ENCODE data around the gene FHIT.
"Not testable (repeated sequence)": the region's sequence is repeated elsewhere in the genome, so short reads cannot be mapped to it uniquely, and the experiment has no call there.

Gene FHIT

DNA sequence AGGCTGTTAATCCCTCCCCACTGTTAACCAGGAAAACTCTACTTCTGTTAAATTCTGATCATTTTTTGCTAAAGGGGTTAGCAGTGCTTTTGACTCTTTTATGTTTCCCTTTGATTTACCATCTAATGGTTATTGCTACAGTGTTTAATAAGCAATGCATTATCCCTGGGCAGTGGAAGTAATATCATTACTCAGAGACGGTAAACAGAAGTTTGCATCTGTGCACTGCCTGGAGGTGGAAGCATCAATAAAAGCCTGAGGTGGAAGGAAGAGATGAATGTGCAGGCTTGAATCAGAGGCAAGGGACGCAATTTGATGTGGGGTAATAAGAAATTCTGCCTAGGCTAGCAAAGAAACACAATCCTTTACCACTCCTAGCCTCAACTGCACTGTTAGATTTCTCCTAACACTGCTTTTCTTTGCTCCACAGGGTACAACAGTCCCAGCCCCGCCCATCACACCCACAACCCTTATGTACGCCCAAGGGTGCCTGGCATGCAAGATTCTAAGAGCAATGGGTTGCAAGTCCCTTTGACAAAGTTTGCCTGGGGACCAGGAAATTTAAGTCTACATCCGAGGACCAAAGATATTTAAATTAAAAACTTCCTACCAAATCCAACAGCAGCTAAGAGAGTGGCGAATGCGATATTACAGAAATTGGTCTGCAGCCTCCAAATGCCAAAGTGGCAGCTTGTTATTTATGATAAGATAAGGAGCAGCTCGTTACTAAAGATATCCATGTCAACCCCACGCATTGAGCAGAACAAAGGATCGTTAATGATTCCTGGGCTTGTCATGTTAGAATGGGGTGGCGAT is 261.4 kb downstream of the FHIT start:
- H3K27ac ChIP-seq (ENCODE audit: low read depth, low read length): no peak overlapping the region
- no peaks in the 10 kb centered on the region for H3K36me3 ChIP-seq (ENCODE audit: control insufficient read depth, insufficient read depth, low read length)
- H3K27me3 ChIP-seq (ENCODE audit: control insufficient read depth, insufficient read depth, low read length): no peaks in the 10 kb centered on the region
- no peaks in the 10 kb centered on the region for H3K4me1 ChIP-seq (ENCODE audit: control insufficient read depth, insufficient read depth, low read length)
- H3K9ac ChIP-seq (ENCODE audit: low read length): no peak overlapping the region
- H3K4me3 ChIP-seq (ENCODE audit: low read length): no peak overlapping the region

DNA sequence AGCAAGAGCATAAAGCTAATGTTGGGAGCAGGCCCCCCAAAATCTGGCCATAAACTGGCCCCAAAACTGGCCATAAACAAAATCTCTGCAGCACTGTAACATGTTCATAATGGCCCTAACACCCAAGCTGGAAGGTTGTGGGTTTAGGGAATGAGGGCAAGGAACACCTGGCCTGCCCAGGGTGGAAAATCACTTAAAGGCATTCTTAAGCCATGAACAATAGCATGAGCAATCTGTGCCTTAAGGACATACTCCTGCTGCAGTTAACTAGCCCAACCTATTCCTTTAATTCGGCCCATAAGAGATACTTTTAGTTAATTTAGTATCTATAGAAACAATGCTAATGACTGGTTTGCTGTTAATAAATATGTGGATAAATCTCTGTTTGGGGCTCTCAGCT is 264.1 kb downstream of the FHIT start:
- not testable (repeated sequence) for H3K27me3 ChIP-seq (ENCODE audit: control insufficient read depth, insufficient read depth, low read length); H3K36me3 ChIP-seq (ENCODE audit: control insufficient read depth, insufficient read depth, low read length); H3K4me3 ChIP-seq (ENCODE audit: low read length); H3K4me1 ChIP-seq (ENCODE audit: control insufficient read depth, insufficient read depth, low read length); H3K27ac ChIP-seq (ENCODE audit: low read depth, low read length); H3K9ac ChIP-seq (ENCODE audit: low read length)

DNA sequence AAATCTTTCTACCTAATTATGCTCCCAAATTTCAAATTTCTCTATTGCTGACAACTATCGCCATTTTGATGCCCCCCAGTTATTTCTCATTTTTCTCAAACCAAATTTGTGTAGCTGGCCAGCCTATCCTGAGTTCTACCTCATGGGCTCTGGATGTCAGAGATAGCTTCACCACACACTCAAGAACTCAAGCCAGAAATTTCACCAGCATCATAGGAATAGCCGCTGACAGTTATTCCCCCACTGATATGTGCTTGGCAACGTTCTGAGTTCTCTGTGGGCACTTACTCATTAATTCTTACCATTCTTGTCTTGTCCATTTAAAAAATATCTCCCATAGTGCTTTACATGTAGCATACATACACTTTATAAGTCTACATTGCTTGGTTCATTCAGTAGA is 264.7 kb downstream of the FHIT start:
- no peaks in the 10 kb centered on the region for H3K27me3 ChIP-seq (ENCODE audit: control insufficient read depth, insufficient read depth, low read length)
- no peak overlapping the region for H3K27ac ChIP-seq (ENCODE audit: low read depth, low read length)
- H3K9ac ChIP-seq (ENCODE audit: low read length): no peak overlapping the region
- H3K36me3 ChIP-seq (ENCODE audit: control insufficient read depth, insufficient read depth, low read length): no peaks in the 10 kb centered on the region
- no peak overlapping the region for H3K4me3 ChIP-seq (ENCODE audit: low read length)
- no peaks in the 10 kb centered on the region for H3K4me1 ChIP-seq (ENCODE audit: control insufficient read depth, insufficient read depth, low read length)

DNA sequence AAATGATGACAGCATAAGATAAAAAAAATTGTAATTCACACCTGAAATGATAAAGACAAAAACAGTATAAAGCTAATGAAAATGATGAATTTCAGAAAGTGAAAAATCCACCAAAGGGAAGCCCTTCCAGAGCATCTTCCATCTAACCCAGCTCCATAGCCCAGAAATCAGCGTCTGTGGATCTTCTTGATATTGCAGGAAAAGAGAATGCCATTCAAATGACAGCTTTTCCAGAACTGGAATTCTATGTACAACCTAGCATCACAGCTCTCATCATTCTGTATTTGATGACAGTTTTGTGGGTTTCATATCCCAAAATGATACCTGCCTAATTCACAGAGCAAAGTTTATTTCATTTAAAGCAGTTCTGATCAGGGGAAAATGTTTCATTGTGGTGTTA is 267.3 kb downstream of the FHIT start:
- Histone ChIP-seq H3K36me3 (ENCODE audit: control insufficient read depth, insufficient read depth, low read length) (no peaks in the 10 kb centered on the region), H3K4me3 (ENCODE audit: low read length) (no peak overlapping the region), H3K4me1 (ENCODE audit: control insufficient read depth, insufficient read depth, low read length) (no peaks in the 10 kb centered on the region), H3K27me3 (ENCODE audit: control insufficient read depth, insufficient read depth, low read length) (no peaks in the 10 kb centered on the region), H3K27ac (ENCODE audit: low read depth, low read length) (no peak overlapping the region), H3K9ac (ENCODE audit: low read length) (no peak overlapping the region)

DNA sequence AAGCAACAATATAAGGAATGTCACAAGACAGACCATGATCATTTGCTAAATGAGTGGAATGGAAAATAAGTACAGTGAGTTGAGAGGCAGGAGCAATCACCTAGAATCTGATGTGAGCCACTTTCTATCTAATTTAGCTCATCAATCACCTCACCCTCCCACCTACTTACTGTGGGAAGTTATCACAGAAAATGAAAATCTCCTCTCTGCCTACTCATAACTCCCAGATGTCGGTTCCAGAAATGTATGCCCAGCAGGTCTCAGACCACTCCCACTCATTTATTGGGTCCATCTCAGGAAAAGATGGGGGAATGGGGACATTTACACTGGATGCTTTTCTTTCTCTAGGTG is 270.9 kb downstream of the FHIT start:
- Histone ChIP-seq H3K27ac (ENCODE audit: low read depth, low read length) (no peak overlapping the region), H3K27me3 (ENCODE audit: control insufficient read depth, insufficient read depth, low read length) (no peaks in the 10 kb centered on the region), H3K36me3 (ENCODE audit: control insufficient read depth, insufficient read depth, low read length) (no peaks in the 10 kb centered on the region), H3K4me3 (ENCODE audit: low read length) (no peak overlapping the region), H3K4me1 (ENCODE audit: control insufficient read depth, insufficient read depth, low read length) (no peaks in the 10 kb centered on the region), H3K9ac (ENCODE audit: low read length) (no peak overlapping the region)

DNA sequence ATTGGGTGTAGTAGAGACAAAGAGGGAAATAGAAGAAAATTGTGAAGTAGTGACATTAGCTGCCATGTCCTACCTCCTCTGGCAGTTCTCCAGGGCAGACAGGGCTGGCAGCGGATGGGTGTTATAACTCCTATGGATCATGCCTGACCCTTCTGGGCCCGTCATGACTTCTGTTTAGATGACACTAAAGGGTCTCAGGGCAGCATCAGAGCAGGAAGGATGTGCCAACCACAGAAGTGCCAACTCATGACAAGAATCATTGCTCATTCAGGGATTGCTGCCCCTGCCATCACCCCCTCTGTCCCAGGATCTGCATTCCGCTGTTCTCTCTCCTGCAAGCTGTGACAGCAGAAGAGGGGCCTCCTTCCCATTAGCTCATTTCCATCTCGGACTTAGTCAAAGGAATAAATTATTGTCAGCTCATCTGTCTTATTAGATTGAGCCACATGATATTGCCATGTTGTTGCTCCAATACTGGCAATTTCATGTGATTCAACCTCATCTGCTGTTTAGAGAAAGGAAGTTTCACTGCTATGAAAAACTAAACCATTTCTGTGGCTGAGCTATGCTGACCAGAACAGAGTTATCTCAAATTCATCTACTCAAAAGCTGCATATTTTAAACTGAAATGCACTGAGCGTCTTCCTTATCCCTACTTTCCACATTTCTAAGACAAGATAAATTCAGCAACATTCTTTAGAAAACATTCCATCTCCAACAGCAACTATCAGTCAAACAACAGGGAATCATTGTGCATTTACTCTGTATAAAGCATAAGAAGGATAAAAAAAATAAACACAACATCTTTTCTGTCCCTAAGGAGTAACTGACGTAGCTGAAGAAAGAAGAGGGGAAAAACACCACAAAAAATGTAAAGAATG is 271.6 kb downstream of the FHIT start:
- no peaks in the 10 kb centered on the region for H3K27me3 ChIP-seq (ENCODE audit: control insufficient read depth, insufficient read depth, low read length)
- H3K36me3 ChIP-seq (ENCODE audit: control insufficient read depth, insufficient read depth, low read length): no peaks in the 10 kb centered on the region
- H3K4me1 ChIP-seq (ENCODE audit: control insufficient read depth, insufficient read depth, low read length): no peaks in the 10 kb centered on the region
- no peak overlapping the region for H3K9ac ChIP-seq (ENCODE audit: low read length)
- no peak overlapping the region for H3K4me3 ChIP-seq (ENCODE audit: low read length)
- no peak overlapping the region for H3K27ac ChIP-seq (ENCODE audit: low read depth, low read length)

DNA sequence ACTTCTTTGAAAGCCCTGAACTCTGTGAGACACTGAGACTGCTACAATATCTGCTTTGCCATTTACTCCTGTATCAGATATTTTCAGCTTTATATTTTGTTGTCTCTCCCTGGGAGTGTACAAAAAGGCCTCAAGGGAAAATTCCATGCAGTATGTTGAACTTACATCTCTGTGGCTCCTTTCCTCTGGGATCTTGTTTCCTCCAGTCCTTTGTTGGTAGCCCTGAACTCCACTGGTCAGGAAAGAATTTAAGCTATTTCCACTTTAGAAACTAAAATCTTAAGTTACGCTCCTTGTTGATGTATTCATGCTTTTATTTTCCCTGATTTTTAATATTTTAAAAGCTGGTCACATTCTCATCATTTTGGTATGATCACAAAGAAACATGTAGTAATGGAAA is 277.9 kb downstream of the FHIT start:
- H3K4me1 ChIP-seq (ENCODE audit: control insufficient read depth, insufficient read depth, low read length): no peaks in the 10 kb centered on the region

DNA sequence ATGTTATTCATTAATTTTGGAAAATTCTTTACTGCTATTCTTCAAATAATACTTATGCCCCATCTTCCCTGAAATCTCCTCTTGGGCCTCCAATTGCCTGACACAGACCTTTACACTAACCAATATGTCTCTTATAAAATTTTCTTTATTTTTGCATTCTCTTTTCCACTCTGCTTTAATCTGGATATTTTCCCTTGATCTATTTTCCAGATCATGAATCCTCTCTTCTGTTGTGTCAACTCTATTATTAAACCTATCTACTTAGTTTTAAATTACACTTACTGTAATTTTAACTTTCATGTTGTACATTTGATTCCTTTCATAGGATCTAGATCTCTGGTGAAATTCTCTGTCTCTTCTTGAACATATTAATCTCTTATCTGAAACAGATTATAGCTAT is 278.7 kb downstream of the FHIT start:
- Histone ChIP-seq H3K36me3 (ENCODE audit: control insufficient read depth, insufficient read depth, low read length) (no peaks in the 10 kb centered on the region), H3K9ac (ENCODE audit: low read length) (no peak overlapping the region), H3K4me3 (ENCODE audit: low read length) (no peak overlapping the region), H3K4me1 (ENCODE audit: control insufficient read depth, insufficient read depth, low read length) (no peaks in the 10 kb centered on the region), H3K27me3 (ENCODE audit: control insufficient read depth, insufficient read depth, low read length) (no peaks in the 10 kb centered on the region), H3K27ac (ENCODE audit: low read depth, low read length) (no peak overlapping the region)

More for the DNA sequence above, 277.9 kb downstream of the FHIT start:
- Histone ChIP-seq H3K27ac (ENCODE audit: low read depth, low read length) (no peak overlapping the region), H3K27me3 (ENCODE audit: control insufficient read depth, insufficient read depth, low read length) (no peaks in the 10 kb centered on the region), H3K36me3 (ENCODE audit: control insufficient read depth, insufficient read depth, low read length) (no peaks in the 10 kb centered on the region), H3K4me3 (ENCODE audit: low read length) (no peak overlapping the region), H3K9ac (ENCODE audit: low read length) (no peak overlapping the region)

DNA sequence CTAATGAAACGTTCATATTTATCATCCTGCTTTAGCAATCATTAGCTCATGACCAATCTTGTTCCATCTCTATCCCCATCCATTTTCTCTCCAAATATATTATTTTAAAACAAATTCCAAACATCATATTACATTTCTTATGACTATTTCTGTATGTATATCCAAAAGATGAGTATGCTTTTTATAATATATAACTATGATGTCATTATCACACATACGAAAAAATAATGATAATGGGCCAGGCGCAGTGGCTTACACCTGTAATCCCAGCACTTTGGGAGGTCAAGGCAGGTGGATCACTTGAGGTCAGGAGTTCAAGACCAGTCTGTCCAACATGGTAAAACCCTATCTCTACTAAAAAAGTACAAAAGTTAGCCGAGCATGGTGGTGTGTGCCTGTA is 280.4 kb downstream of the FHIT start:
- H3K4me3 ChIP-seq (ENCODE audit: low read length): no peak overlapping the region
- no peaks in the 10 kb centered on the region for H3K4me1 ChIP-seq (ENCODE audit: control insufficient read depth, insufficient read depth, low read length)
- no peak overlapping the region for H3K27ac ChIP-seq (ENCODE audit: low read depth, low read length)
- H3K27me3 ChIP-seq (ENCODE audit: control insufficient read depth, insufficient read depth, low read length): no peaks in the 10 kb centered on the region
- H3K36me3 ChIP-seq (ENCODE audit: control insufficient read depth, insufficient read depth, low read length): no peaks in the 10 kb centered on the region
- no peak overlapping the region for H3K9ac ChIP-seq (ENCODE audit: low read length)

DNA sequence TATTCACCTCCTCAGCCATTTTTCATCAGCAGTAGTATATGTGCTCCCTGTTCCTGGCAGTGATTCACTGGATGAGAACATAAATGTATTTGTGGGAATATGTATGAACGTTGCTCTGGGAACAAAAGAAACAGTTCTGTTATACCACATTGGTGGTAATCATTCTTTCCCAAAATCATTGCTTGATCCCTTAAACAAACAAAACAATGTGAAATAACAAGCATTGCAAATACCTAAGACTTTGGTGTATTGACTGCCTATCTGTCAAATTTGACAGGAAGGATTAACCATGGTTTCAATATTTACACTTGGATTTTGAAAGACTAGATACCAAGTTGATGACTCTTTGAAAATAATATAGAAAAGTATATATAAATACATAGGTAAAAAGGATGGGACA is 284.1 kb downstream of the FHIT start:
- Histone ChIP-seq H3K27ac (ENCODE audit: low read depth, low read length) (no peak overlapping the region), H3K4me3 (ENCODE audit: low read length) (no peak overlapping the region), H3K27me3 (ENCODE audit: control insufficient read depth, insufficient read depth, low read length) (no peaks in the 10 kb centered on the region), H3K36me3 (ENCODE audit: control insufficient read depth, insufficient read depth, low read length) (no peaks in the 10 kb centered on the region), H3K4me1 (ENCODE audit: control insufficient read depth, insufficient read depth, low read length) (no peaks in the 10 kb centered on the region), H3K9ac (ENCODE audit: low read length) (no peak overlapping the region)

DNA sequence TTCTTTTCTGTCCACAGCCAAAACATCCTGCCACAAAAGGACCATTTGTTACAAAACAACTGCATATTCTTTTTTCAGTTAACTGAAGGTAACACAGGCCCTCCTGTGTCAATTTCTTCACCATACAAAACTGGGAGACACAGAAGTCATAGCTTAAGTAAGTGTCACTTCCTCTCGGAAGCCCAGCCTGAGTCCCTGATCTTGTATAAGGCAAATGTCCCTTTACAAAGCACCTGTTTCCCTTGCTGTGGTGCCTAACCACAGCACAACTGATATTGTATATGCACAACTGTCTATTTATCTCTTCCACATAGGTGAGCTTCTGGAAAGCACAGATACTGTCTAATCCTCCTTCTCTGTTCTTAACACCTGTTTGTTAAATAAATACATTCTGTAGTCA is 293.7 kb downstream of the FHIT start:
- Histone ChIP-seq H3K27me3 (ENCODE audit: control insufficient read depth, insufficient read depth, low read length) (no peaks in the 10 kb centered on the region), H3K9ac (ENCODE audit: low read length) (no peak overlapping the region), H3K36me3 (ENCODE audit: control insufficient read depth, insufficient read depth, low read length) (no peaks in the 10 kb centered on the region), H3K4me1 (ENCODE audit: control insufficient read depth, insufficient read depth, low read length) (no peaks in the 10 kb centered on the region), H3K4me3 (ENCODE audit: low read length) (no peak overlapping the region), H3K27ac (ENCODE audit: low read depth, low read length) (no peak overlapping the region)

DNA sequence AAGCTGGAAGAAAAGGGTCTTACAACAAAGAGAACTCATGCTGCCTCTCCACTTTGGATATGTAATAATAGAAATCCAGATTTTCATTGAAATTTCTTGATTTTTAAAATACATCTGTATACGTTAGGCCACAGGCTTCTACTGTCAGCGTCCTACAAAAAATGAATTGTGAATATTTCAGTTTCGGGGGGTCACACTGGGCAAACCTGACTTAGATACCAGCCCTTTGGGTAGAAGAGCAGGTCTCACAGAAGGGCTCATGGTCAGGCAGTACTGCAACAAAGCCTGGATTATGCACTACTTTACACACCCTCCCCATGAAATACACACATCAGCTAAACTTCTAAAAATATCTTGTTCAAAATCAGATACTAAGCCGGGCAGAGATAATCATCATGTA is 294.5 kb downstream of the FHIT start:
- Histone ChIP-seq H3K36me3 (ENCODE audit: control insufficient read depth, insufficient read depth, low read length) (no peaks in the 10 kb centered on the region), H3K27ac (ENCODE audit: low read depth, low read length) (no peak overlapping the region), H3K4me3 (ENCODE audit: low read length) (no peak overlapping the region), H3K4me1 (ENCODE audit: control insufficient read depth, insufficient read depth, low read length) (no peaks in the 10 kb centered on the region), H3K27me3 (ENCODE audit: control insufficient read depth, insufficient read depth, low read length) (no peaks in the 10 kb centered on the region), H3K9ac (ENCODE audit: low read length) (no peak overlapping the region)

DNA sequence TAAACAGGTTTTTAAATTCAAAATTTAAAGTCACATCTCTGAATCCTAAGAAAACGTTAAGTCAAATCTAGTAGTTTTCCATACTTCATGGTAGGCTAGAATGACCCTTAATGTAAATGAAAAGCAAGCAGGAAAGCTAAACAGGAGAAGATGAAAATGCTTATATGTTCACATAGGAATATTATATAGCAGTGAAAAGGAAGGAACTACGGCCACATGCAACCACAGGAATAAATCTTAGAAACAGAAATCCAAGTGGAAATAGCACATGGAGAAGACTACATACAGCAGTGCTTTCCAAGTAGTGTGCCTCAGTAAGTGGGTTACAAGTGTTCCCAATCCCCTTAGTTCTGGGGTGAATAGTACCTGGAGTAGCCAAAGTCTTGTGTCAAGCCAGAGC is 296.2 kb downstream of the FHIT start:
- Histone ChIP-seq H3K4me3 (ENCODE audit: low read length) (no peak overlapping the region), H3K36me3 (ENCODE audit: control insufficient read depth, insufficient read depth, low read length) (no peaks in the 10 kb centered on the region), H3K9ac (ENCODE audit: low read length) (no peak overlapping the region)

More for the DNA sequence above, 296.2 kb downstream of the FHIT start:
- Histone ChIP-seq H3K27ac (ENCODE audit: low read depth, low read length) (no peak overlapping the region), H3K27me3 (ENCODE audit: control insufficient read depth, insufficient read depth, low read length) (no peaks in the 10 kb centered on the region), H3K4me1 (ENCODE audit: control insufficient read depth, insufficient read depth, low read length) (no peaks in the 10 kb centered on the region)

Measured in rectal smooth muscle tissue (tissue), 1 donor.